Caco-2 (cell line): ENCODE results near the gene YKT6. TPM values are rescaled to one million over a fixed set of nuclear protein-coding genes. Genes with fewer than 3 reads are reported as not detected.

Experiments
- BruUV-seq: library from RNA; stranded (reverse); fragments of 400-500 nt; replicated peaks from 2 replicates; lab custom pipeline; 2021; lab: Mats Ljungman, UMichigan
- CTCF ChIA-PET: fragments of 300-600 bp; sonication (Branson Sonifier 250); formaldehyde crosslinking; loops from one replicate; lab custom pipeline; 2022; ENCODE audit warnings: antibody characterized with exemption; lab: Charles Lee
- POLR2A ChIA-PET: fragments of 300-600 bp; sonication (Branson Sonifier 250); formaldehyde crosslinking; loops from one replicate; lab custom pipeline; 2022; ENCODE audit warnings: antibody characterized with exemption; lab: Charles Lee
- DNase-seq, 2 experiments: peaks; one replicate each; pipeline versions ENCODE4 v3.0.0 to v3.0.0-alpha.2; 2020 to 2022
- H3K27me3 ChIP-seq: replicated peaks from 2 replicates; pipeline ENCODE4 v1.6.0; 2011; ENCODE audit warnings: low read length; ENCODE audit not compliant: control insufficient read depth, insufficient read depth
- H3K36me3 ChIP-seq: 2 replicates; pipeline ENCODE4 v1.5.1; 2011; ENCODE audit warnings: low read length; ENCODE audit not compliant: control insufficient read depth, insufficient read depth
- H3K4me1 ChIP-seq: fragments of 250-450 bp; sonication (Bioruptor Pico); 2 replicates; pipeline ENCODE4 v1.5.1; 2020; ENCODE audit warnings: mild to moderate bottlenecking
- H3K4me3 ChIP-seq: 2 replicates; pipeline ENCODE4 v1.5.1; 2011; ENCODE audit warnings: low read depth, mild to moderate bottlenecking, control low read depth, low read length
- H3K9me3 ChIP-seq: fragments of 250-450 bp; sonication (Bioruptor Pico); 2 replicates; pipeline ENCODE4 v1.5.1; 2020; ENCODE audit warnings: mild to moderate bottlenecking, moderate library complexity
- H3K27ac Mint-ChIP-seq: one replicate; pipeline ENCODE4 v1.8.0; 2022; ENCODE audit warnings: mixed read lengths; ENCODE audit not compliant: unreplicated experiment
- H3K27me3 Mint-ChIP-seq: one replicate; pipeline ENCODE4 v1.8.0; 2022; ENCODE audit warnings: mixed read lengths; ENCODE audit not compliant: insufficient read depth, unreplicated experiment
- H3K36me3 Mint-ChIP-seq: one replicate; pipeline ENCODE4 v1.8.0; 2022; ENCODE audit warnings: mild to moderate bottlenecking, mixed read lengths; ENCODE audit not compliant: insufficient read depth, unreplicated experiment
- H3K4me1 Mint-ChIP-seq: one replicate; pipeline ENCODE4 v1.8.0; 2022; ENCODE audit warnings: low read depth, mixed read lengths; ENCODE audit not compliant: unreplicated experiment
- H3K4me3 Mint-ChIP-seq: one replicate; pipeline ENCODE4 v1.8.0; 2022; ENCODE audit warnings: mild to moderate bottlenecking, moderate library complexity, mixed read lengths; ENCODE audit not compliant: unreplicated experiment
- H3K9me3 Mint-ChIP-seq: one replicate; pipeline ENCODE4 v1.8.0; 2022; ENCODE audit warnings: mixed read lengths; ENCODE audit not compliant: unreplicated experiment
- CTCF ChIP-seq, 2 experiments: fragments of 200-600 bp in 1 of 2; IDR thresholded peaks; 1 replicate in 1 of 2; 2 replicates in 1 of 2; pipeline versions ENCODE4 v1.5.1 to v1.8.0; 2011 to 2022; ENCODE audit warnings: antibody characterized with exemption in 1 of 2, control low read depth in 1 of 2, inconsistent platforms in 1 of 2, low read depth in 1 of 2, low read length in 1 of 2, mild to moderate bottlenecking in 1 of 2, moderate library complexity in 1 of 2; ENCODE audit not compliant: insufficient read depth in 1 of 2, severe bottlenecking in 1 of 2, unreplicated experiment in 1 of 2
- intact Hi-C: fragments of 100-400 bp; cut with micrococcal nuclease; formaldehyde crosslinking; loops from one replicate; pipeline ENCODE4 v1.10.0; 2022; ENCODE audit not compliant: unreplicated experiment
- total RNA-seq: library from RNA; stranded (reverse); gene quantifications from 2 replicates; pipeline ENCODE4 v1.2.3, GENCODE V29; 2022

YKT6 gene
- total RNA-seq, 1 experiment from 2014 or later = 123 TPM

GRCh38 chr7:44158096-44158872, 42.5 kb upstream of the YKT6 start:
- ChIA-PET CTCF (no interaction called here), POLR2A (no interaction called here)
- Histone ChIP-seq H3K9me3 (no peaks in the 10 kb centered on the region), H3K36me3 (no peaks in the 10 kb centered on the region), H3K4me1 (no peaks in the 10 kb centered on the region), H3K4me3 (no peak overlapping the region), H3K27me3 (no peaks in the 10 kb centered on the region)
- BruUV-seq = no TSS peak
- intact Hi-C loops = no loop called here
- no peak overlapping the region for H3K4me3 Mint-ChIP-seq
- no peak for TF ChIP-seq CTCF (IDR thresholded peaks at IDR 0.05; ENCODE audit: insufficient read depth in 1 of 2, low read depth in 1 of 2, low read length in 1 of 2, severe bottlenecking in 1 of 2, unreplicated experiment in 1 of 2)
- peak in 1 of 2 experiments; percentile 22 for DNase-seq
- H3K9me3 Mint-ChIP-seq = no peaks in the 10 kb centered on the region
- H3K27me3 Mint-ChIP-seq = no peaks in the 10 kb centered on the region
- peaks cover 4% of the 10 kb centered on the region for H3K4me1 Mint-ChIP-seq
- no peaks in the 10 kb centered on the region for H3K36me3 Mint-ChIP-seq
- no peak overlapping the region for H3K27ac Mint-ChIP-seq

DNA sequence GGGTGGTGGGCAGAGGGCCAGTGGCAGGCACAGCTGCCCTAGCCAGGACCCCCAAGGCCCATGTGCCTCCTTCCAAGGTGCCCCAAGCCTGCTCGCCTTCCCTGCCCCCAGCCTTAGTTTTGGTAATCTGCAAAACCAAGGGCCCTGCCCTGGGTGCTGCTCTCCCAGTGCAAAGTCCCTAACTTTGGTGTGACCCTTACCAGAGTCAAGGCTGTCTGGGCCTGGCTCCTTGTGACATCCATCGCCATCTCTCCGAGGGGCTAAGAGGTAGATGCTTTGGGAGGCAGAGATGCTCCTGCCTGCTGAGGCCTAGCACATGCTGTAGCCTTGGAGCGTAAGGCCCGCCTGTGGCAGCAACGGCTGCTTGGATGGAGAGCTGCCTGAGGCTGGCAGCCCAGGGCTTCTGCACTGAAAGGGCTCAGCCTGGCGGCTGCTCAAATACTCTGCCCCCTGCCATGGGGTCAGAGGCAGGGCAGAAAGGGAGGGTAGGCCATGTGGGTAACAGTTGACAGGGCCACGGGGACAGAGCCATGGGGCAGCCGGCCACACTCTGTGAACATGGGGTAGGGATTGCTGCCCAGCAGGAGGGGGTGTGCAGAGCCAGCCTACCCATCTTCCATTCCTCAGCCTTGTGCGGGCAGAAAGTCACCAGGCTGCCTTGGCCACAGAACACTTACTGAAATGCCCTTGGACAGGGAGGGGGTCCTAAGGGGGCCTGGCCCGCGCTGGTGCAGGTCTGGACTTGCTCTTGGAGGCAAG, 41.7 kb upstream of the YKT6 start:
- H3K4me1 Mint-ChIP-seq = peaks cover 4% of the 10 kb centered on the region
- Histone ChIP-seq H3K4me1 (no peaks in the 10 kb centered on the region), H3K36me3 (no peaks in the 10 kb centered on the region), H3K4me3 (no peak overlapping the region), H3K27me3 (no peaks in the 10 kb centered on the region), H3K9me3 (no peaks in the 10 kb centered on the region)
- no peak overlapping the region for H3K27ac Mint-ChIP-seq
- ChIA-PET POLR2A (no interaction called here), CTCF (no interaction called here)
- BruUV-seq = no TSS peak
- H3K4me3 Mint-ChIP-seq = no peak overlapping the region
- H3K36me3 Mint-ChIP-seq = no peaks in the 10 kb centered on the region
- H3K9me3 Mint-ChIP-seq = no peaks in the 10 kb centered on the region
- peaks cover 2% of the 10 kb centered on the region for H3K27me3 Mint-ChIP-seq
- DNase-seq = peak in 1 of 2 experiments; percentile 7
- TF ChIP-seq CTCF (IDR thresholded peaks at IDR 0.05; ENCODE audit: insufficient read depth in 1 of 2, low read depth in 1 of 2, low read length in 1 of 2, severe bottlenecking in 1 of 2, unreplicated experiment in 1 of 2) = no peak
- intact Hi-C loops = no loop called here

DNA sequence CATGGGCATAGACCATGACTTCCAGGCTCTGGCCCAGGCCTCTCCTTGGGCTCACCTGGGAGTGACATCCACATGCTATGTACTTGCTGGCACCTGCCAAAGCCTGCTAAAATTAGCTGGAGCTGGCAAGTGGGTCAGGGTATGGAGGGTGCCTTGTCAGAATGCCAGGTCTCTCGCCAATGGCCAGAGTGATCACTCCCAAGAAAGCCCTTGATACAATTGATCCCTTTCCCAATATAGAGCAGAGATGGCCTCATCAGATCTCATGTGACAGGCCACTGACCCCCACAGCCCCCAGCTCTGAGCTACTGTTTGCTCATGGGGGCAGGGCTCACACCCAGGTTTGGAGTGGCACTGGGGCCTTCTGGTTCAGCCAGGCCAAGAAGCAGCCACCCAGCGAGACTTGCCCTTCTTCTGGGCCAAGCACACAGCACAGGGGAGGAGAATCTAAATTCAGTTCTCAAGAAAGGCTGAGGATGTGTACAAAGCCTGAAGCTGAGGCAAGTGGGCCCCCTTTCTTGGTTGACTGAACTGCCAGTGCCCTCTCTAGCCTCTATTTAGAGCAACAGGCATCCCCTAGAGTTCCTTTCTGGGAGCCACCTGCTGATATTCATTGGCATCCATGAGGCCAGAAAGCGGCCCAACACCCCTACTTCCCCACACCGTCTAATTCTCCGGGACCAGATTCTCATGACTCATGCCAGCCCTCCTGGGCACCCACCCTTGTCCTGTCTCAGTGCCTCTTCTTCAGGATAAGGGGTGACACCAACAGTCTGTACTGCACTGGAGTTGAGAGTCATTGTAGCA, 40.8 kb upstream of the YKT6 start:
- ChIA-PET POLR2A (no interaction called here), CTCF (no interaction called here)
- TF ChIP-seq CTCF (IDR thresholded peaks at IDR 0.05; ENCODE audit: insufficient read depth in 1 of 2, low read depth in 1 of 2, low read length in 1 of 2, severe bottlenecking in 1 of 2, unreplicated experiment in 1 of 2) = no peak
- Histone ChIP-seq H3K4me1 (no peaks in the 10 kb centered on the region), H3K27me3 (no peaks in the 10 kb centered on the region), H3K4me3 (no peak overlapping the region), H3K36me3 (no peaks in the 10 kb centered on the region), H3K9me3 (no peaks in the 10 kb centered on the region)
- peaks cover 8% of the 10 kb centered on the region for H3K27me3 Mint-ChIP-seq
- BruUV-seq = no TSS peak
- DNase-seq = no peak
- intact Hi-C loops = no loop called here
- no peak overlapping the region for H3K4me3 Mint-ChIP-seq
- H3K4me1 Mint-ChIP-seq = peaks cover 4% of the 10 kb centered on the region
- H3K27ac Mint-ChIP-seq = no peak overlapping the region
- no peaks in the 10 kb centered on the region for H3K36me3 Mint-ChIP-seq
- H3K9me3 Mint-ChIP-seq = no peaks in the 10 kb centered on the region
